GM12872 (cell line): ENCODE measurements around the gene FAM50A.

Experiments used
- CTCF ChIP-seq: IDR thresholded peaks from 3 replicates; pipeline ENCODE4 v1.5.1; 2011; ENCODE audit warnings: low read depth, mild to moderate bottlenecking, low read length, moderate library complexity; ENCODE audit not compliant: insufficient read depth

The FAM50A gene

DNA sequence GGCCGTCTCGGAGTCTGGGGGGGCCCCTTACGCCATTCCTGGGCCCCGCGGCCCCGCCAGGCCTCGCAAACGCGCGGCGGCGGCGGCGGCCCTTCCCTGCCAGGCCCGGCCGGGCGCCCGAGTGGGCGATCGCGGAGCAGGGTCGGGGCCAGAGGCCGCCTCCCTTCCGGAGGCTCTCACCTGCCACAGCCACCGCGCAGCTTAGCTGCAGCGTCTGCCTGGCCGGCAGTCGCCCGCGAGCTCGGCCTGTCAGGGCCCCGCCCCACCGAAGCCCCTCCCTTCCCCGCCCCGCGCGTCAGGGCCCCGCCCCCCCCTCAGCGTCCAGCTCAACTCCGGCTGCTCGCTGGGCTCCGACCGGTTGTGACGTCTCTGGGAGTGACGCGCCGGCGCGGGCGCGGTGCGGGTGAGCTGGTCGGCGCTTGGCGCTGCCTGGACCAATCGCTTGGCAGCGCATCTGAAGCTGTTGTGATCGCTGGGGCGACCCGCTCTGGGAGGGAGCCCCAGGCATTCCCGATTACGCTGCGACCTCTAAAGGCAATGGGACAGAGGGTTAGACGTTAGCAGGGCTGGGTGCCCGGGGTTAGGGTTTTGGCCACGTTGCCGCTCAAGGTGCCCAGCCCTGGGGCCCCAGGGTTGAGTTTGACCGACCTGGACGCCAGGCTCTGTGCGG, 46.6 kb downstream of the FAM50A start, which contains the start of gene SLC10A3:
Gene SLC10A3 (minus strand): TSS at position 216 of the 670 bp plus-strand sequence. CDS start 1,689 bp downstream, outside the sequence.
- TF ChIP-seq CTCF = no peak

DNA sequence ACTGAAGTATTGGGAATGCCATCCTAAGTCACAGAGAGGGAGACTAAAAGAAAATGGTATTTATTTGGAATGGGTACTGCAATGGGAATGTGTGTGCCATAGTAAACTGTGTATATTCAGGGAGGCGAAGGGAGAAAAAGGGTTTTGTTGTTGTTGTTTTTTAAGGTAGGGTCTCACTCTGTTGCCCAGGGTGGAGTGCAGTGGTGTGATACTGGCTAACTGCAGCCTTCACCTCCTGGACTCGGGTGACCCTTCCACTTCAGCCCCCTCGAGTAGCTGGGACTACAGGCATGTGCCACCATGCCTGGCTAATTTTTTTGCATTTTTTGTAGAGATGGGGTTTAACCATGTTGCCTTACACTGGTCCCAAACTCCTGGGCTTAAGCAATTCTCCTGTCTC, 50.8 kb downstream of the FAM50A start:
- no peak for TF ChIP-seq CTCF

DNA sequence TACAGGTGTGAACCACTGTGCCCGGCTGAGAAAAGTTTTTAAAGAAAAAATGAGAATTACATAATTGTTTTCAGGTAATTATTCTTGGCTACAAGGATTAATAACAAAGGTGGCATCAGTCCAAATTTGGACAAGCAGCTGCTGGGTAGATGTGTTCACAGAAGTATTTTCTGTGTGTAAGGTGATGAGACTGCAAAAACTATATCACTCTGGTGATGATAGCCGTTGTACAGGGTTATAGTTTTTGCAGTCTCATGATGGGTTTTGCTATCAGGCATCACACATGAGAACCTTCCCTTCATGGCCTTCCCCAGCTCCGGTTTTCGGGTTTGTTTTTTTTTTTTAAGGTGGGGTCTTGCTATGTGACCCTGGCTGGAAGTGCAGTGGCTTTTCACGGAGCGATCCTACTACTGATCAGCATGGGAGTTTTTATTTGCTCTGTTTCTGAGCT, 51.6 kb downstream of the FAM50A start:
- no peak for TF ChIP-seq CTCF
